NCI-H446 treated with DMSO at 0.1 percent for 48 hours (cell line): ENCODE measurements around the gene TRMT5.
A peak's percentile ranks its signal among the peaks of the same experiment; 100 is the strongest.

Source experiments
- DNase-seq: peaks from one replicate; lab custom pipeline; 2025; lab: John Stamatoyannopoulos, UW

The TRMT5 gene

GRCh38 chr14:60964904-60965303 is 16.0 kb downstream of the TRMT5 start:
- no peak for DNase-seq

DNA sequence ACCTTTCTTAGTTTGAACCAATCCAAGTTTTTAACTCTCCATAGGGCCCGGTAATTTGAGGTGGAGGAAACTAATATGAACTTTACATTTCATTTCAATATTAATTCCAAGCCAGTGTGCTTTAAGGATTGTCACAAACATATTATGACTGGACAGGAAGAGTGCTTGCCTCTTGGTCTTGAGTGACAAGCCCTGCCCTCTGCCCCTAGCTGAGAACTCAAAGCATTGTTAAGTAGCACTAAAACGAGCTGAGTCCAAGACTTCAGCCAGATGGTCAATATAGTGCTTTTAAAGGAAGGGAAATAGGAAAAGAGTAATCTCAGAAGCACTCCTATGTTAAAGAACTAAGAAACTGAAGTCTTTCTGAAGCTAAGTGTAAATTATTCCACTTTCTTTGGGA is 17.1 kb downstream of the TRMT5 start:
- DNase-seq: no peak

DNA sequence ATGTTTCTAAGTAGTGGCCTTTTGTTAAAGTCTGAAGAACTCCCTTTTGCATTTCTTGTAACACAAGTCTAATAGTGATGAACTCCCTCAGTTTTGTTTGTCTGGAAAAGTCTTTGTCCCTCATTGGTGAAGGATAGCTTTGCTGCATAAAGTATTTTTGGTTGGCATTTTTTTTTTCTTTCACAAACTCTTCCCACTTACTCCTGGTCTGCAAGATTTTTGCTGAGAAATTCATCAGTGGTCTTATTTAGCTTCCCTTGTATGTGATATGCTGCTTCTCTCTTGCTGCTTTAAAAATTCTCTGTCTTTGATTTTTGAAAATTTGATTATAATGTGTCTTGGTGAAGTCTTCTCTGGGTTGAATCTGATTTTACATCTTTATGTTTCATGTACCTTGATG is 22.7 kb downstream of the TRMT5 start:
- no peak for DNase-seq

GRCh38 chr14:60956632-60957031 is 24.2 kb downstream of the TRMT5 start:
- no peak for DNase-seq

GRCh38 chr14:60956202-60956601 is 24.7 kb downstream of the TRMT5 start:
- DNase-seq: no peak

DNA sequence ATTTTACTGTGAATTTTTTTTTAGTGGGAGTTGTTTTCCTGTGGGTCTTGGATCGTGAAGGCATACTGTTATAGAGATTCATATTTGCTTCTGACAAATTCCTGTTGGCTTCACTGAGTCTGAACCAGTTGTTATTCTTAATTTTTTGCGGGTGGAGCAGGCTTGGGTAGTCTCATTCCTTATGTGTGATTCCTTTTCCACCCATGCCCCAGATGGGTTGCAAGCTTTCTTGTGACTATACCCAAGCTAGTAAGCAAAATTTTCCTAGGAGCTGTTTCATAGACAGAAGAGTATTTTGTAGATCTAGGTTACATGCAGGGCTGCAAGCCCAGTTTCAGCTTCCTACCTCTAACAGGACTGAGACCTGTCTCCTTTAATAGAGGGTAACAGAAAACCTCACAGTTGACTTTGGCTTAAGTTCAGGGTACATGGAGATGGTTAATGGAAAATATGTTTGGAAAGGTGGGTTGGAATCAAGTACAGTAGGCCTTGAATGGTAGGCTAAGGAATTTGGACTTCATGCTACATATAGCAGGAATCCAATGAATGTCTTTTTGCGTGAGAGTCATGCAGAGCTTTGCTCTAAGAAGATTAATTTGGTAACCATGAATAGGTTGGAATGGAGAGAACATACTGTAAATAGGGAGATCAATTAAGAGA is 29.0 kb downstream of the TRMT5 start:
- DNase-seq: no peak

DNA sequence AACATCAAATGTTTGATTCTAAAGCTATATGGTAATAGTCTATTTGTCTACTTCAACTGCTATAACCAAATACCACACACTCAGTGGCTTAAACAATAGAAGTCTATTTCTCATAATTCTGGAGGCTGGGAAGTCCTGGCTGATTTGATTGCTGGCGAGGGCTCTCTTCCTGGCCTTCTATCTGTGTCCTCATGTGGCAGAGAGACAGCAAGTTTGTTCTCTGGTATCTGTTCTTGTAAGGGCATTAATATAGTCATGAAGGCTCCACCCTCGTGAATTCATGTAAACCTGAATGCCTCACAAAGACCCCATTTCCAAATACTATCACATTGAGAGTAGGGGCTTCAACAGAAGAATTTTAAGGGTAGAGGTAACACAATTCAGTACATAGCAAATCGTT is 34.1 kb downstream of the TRMT5 start:
- no peak for DNase-seq

DNA sequence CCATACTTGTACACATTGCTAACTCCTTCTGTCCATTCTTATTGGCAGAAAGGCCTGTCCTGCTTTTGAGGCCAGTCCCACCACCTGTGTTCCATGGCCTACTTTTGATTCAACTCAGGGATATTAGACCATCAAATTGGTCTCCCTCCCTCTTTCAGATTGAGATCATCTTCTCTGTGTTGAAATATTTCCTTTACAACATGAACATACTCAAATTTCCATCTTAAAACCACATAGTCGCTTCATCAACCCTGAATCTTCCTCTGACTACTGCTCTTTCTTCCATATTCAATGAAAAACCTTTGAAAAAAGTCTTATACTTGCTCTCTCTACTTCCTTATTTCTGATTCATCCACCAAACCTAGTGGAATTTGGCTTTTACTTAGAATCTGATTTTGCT is 34.9 kb downstream of the TRMT5 start:
- DNase-seq: no peak

DNA sequence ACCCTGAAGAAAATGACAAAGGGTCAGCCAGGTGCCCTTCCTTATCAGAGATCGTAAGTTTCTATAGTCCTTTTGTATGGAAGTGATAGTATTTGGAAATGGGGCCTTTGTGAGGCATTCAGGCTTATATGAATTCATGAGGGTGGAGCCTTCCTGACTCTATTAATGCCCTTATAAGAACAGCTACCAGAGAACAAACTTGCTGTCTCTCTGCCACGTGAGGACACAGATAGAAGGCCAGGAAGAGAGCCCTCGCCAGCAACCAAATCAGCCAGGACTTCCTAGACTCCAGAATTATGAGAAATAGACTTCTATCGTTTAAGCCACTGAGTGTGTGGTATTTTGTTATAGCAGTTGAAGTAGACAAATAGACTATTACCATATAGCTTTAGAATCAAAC is 36.7 kb downstream of the TRMT5 start:
- no peak for DNase-seq

- DNase-seq: no peak
Measured at GRCh38 chr14:60943637-60944032, 37.2 kb downstream of the TRMT5 start.

- DNase-seq: no peak
Measured at GRCh38 chr14:60935319-60935718, 45.6 kb downstream of the TRMT5 start.

- no peak for DNase-seq
Measured at GRCh38 chr14:60933920-60934655, 46.8 kb downstream of the TRMT5 start.

GRCh38 chr14:60931218-60931617 is 49.7 kb downstream of the TRMT5 start:
- DNase-seq: no peak

DNA sequence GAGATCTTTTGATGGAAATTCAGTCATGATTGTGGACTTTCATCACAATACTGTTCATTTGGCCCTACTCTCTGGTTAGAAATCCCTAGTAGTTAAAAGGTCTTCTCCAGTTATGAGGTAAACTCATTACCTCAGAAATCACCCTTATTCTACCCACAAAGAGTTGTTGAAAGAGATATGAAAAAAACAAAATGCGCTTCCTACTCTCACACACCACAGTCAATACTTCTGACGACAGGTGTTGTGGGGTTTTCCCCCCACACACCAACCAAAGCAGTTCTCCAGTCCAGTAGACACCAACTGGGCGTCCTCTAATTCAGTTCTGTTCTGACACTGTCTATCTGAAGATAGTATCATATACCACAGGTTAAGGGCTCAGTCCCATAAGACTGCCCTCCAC is 54.9 kb downstream of the TRMT5 start:
- DNase-seq: no peak

DNA sequence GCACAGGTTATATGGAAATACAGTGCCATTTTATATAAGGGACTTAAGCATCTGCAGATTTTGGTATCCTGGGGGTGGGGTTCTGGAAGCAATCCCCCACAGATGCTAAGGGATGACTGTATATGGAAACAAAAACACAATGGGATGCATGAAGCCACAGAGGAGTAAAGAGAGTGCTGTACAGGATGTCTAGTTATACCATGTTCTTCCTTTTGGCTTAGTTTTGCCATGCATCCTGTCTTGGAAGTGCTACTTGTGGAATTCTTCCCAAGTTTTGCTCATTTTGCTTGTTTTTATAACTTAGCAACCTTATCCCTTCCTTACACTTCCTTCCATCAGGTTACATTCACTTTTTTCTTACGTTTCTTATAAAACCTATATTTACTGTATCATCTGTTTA is 55.6 kb downstream of the TRMT5 start:
- no peak for DNase-seq

- DNase-seq: peak; percentile 24
Measured at GRCh38 chr14:60922050-60922449, 58.8 kb downstream of the TRMT5 start.
